GM10266 (cell line): ENCODE data around the gene S100A2.
"Not testable (repeated sequence)": the region's sequence is repeated elsewhere in the genome, so short reads cannot be mapped to it uniquely, and the experiment has no call there.

Source experiments
- DNase-seq: peaks from one replicate; pipeline ENCODE4 v3.0.0; 2012; ENCODE audit errors: extremely low spot score
- CTCF ChIP-seq: IDR thresholded peaks from 2 replicates; pipeline ENCODE4 v1.5.1; 2012; ENCODE audit warnings: mild to moderate bottlenecking, low read depth; ENCODE audit not compliant: control insufficient read depth, insufficient read depth; ENCODE audit errors: missing control alignments

The S100A2 gene

GRCh38 chr1:153563483-153563901 is 2.2 kb downstream of the S100A2 start:
- DNase-seq, result no peak
- TF ChIP-seq CTCF, result no peak

- DNase-seq, result not testable (repeated sequence)
These were observed 3.6 kb downstream of the S100A2 start for GRCh38 chr1:153562021-153562420.

DNA sequence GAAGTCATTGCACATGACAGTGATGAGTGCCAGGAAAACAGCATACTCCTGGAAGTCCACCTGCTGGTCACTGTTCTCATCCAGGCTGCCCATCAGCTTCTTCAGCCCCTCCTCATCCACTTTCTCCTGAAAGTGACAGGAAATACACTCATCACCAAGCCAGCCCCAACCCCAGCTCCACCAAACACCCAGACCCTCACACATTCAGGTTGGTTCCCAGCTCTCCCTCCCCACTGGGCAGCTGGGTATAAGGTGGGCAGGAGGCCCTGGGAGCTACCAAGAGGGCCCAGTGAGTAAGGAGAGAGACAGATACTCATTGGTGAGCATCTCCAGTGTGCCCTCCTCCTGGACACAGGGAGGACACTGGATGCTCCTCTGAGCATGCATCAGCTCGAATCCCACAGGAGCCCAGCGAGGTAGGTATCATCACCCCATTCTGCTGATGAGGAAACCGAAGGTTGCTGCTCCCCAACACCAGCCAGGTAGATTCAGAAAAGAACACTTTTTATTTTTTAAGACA is 4.1 kb downstream of the S100A2 start:
- no peak for TF ChIP-seq CTCF
- no peak for DNase-seq

DNA sequence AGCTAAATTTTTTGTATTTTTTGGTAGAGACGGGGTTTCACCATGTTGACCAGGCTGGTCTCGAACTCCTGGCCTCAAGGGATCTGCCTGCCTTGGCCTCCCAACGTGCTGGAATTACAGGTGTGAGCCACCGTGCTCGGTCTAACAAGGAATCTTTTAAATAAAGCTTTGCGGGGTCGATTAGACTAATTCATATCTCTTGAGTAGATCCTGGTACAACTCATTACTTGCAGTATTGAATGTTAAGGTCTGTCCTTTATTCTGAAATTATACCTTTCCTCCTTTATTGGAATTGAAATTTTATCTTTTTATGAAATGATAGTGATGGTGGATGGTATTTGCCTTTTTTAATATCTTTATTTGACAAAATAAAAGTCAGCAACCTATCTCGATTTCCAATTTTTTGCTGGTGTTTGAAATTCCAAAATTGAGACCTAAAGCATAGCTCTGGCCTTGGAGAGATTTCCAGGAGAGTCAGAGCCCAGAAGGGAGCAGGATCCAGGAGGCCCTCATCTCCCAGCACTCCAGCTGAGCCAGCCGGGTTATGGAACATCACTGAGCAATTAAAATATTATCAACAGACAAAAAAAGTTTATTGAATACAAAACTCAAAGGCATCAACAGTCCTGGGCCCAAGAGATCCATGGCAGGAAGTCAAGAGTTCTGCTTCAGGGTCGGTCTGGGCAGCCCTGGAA is 4.7 kb downstream of the S100A2 start:
- DNase-seq, result no peak

DNA sequence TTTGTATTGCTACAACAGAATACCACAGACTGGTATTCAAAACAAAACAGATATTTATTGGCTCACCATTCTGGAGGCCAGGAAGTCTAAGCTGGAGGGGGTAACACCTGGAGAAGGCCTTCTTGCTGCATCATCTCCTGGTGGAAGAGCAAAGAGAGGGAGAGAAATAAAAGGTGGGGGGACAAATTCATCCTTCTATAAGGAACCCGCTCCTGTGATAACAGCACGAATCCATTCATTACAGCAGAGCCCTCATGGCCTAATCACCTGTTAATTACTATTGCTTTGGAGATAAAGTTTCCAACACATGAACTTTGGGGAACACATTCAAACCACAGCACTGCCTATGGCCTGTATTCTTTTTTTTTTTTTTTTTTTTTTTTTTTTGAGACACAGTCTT is 5.4 kb downstream of the S100A2 start:
- TF ChIP-seq CTCF, result no peak
- no peak for DNase-seq

More for the DNA sequence above, 4.7 kb downstream of the S100A2 start:
- no peak for TF ChIP-seq CTCF

DNA sequence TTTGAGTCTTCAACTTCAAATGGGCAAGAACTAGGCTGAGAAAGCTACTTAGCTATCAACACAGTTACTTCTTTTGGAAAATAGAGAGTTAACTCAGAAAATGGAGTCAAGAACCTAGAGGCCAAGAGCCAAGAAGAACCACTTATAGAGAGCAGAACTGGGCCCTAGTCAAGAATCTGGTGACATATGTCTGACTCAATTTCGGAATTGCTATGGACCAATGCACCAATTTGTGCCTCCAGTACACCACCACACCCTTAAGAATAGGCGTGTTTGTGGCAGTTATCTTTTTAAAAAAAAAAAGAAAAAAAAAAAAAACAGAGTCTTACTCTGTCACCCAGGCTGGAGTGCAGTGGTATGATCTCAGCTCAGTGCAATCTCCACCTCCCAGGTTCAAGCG is 7.8 kb downstream of the S100A2 start:
- no peak for DNase-seq
- TF ChIP-seq CTCF, result no peak

GRCh38 chr1:153556348-153556747 is 9.3 kb downstream of the S100A2 start:
- no peak for TF ChIP-seq CTCF
- no peak for DNase-seq
